GM20000 (cell line): ENCODE results near the gene FGFR2.
"Not testable (repeated sequence)": the region's sequence is repeated elsewhere in the genome, so short reads cannot be mapped to it uniquely, and the experiment has no call there.

Source experiments
- DNase-seq: peaks from one replicate; pipeline ENCODE4 v3.0.0; 2012; ENCODE audit warnings: low spot score
- CTCF ChIP-seq: IDR thresholded peaks from 2 replicates; pipeline ENCODE4 v1.5.1; 2012; ENCODE audit warnings: mild to moderate bottlenecking, control low read depth; ENCODE audit errors: extremely low read depth, missing control alignments

Gene FGFR2

GRCh38 chr10:121558238-121558637 is 40.0 kb downstream of the FGFR2 start:
- no peak for DNase-seq
- no peak for TF ChIP-seq CTCF

GRCh38 chr10:121556918-121557573 is 41.2 kb downstream of the FGFR2 start:
- DNase-seq = no peak

GRCh38 chr10:121556455-121556854 is 41.8 kb downstream of the FGFR2 start:
- no peak for TF ChIP-seq CTCF

More at GRCh38 chr10:121556918-121557573, 41.2 kb downstream of the FGFR2 start:
- TF ChIP-seq CTCF = no peak

GRCh38 chr10:121554916-121555315 is 43.3 kb downstream of the FGFR2 start:
- not testable (repeated sequence) for DNase-seq

More at GRCh38 chr10:121556455-121556854, 41.8 kb downstream of the FGFR2 start:
- no peak for DNase-seq

- no peak for TF ChIP-seq CTCF
- no peak for DNase-seq
Measured at GRCh38 chr10:121553511-121554264, 44.6 kb downstream of the FGFR2 start.

- no peak for DNase-seq
- TF ChIP-seq CTCF = no peak
Measured at GRCh38 chr10:121552746-121553145, 45.5 kb downstream of the FGFR2 start.

GRCh38 chr10:121551210-121551885 is 46.9 kb downstream of the FGFR2 start:
- no peak for TF ChIP-seq CTCF
- DNase-seq = no peak
